PC-3 (cell line): ENCODE results near the gene CRIP2. TPM values are rescaled to one million over a fixed set of nuclear protein-coding genes. Genes with fewer than 3 reads are reported as not detected.

ENCODE experiments used
- ATAC-seq: fragments of 200-7000 bp; cut with Tn5 transposase; 2 replicates; pipeline ENCODE4 v1.9.1; 2020; ENCODE audit warnings: mild to moderate bottlenecking, moderate library complexity
- BruUV-seq: library from RNA; stranded (reverse); fragments of 400-500 nt; replicated peaks from 2 replicates; lab custom pipeline; 2021; lab: Mats Ljungman, UMichigan
- CTCF ChIA-PET: fragments of 300-600 bp; sonication (Branson Sonifier 250); formaldehyde crosslinking; loops from one replicate; lab custom pipeline; 2022; ENCODE audit warnings: antibody characterized with exemption; lab: Charles Lee
- POLR2A ChIA-PET: fragments of 300-600 bp; sonication (Branson Sonifier 250); formaldehyde crosslinking; loops from one replicate; lab custom pipeline; 2022; ENCODE audit warnings: antibody characterized with exemption; ENCODE audit not compliant: unreplicated experiment; lab: Charles Lee
- DNase-seq: peaks from one replicate; pipeline ENCODE4 v3.0.0-alpha.2; 2015
- H2AFZ ChIP-seq: fragments of 300-600 bp; sonication (generic); 2 replicates; pipeline ENCODE4 v1.6.0; 2016; ENCODE audit warnings: antibody characterized with exemption, low read length
- H3F3A ChIP-seq: fragments of 300-600 bp; sonication (generic); one replicate; pipeline ENCODE4 v1.6.0; 2017; ENCODE audit warnings: antibody characterized with exemption, low read length, control low read depth, mild to moderate bottlenecking; ENCODE audit not compliant: unreplicated experiment
- H3K27ac ChIP-seq: fragments of 300-600 bp; sonication (generic); 2 replicates; pipeline ENCODE4 v1.5.1; 2016; ENCODE audit warnings: mild to moderate bottlenecking, low read length
- H3K27me3 ChIP-seq: fragments of 300-600 bp; sonication (generic); 2 replicates; pipeline ENCODE4 v1.6.1; 2016; ENCODE audit warnings: low read length, mixed read lengths
- H3K36me3 ChIP-seq: fragments of 300-600 bp; sonication (generic); 2 replicates; pipeline ENCODE4 v1.6.1; 2016; ENCODE audit warnings: low read depth, mixed run types, low read length, mixed read lengths
- H3K4me1 ChIP-seq: fragments of 300-600 bp; sonication (generic); 2 replicates; pipeline ENCODE4 v1.5.1; 2016; ENCODE audit warnings: low read length; ENCODE audit not compliant: insufficient read depth
- H3K4me2 ChIP-seq: fragments of 300-600 bp; sonication (generic); 2 replicates; pipeline ENCODE4 v1.6.0; 2016; ENCODE audit warnings: low read length
- H3K4me3 ChIP-seq: fragments of 300-600 bp; sonication (generic); 2 replicates; pipeline ENCODE4 v1.5.1; 2016; ENCODE audit warnings: mild to moderate bottlenecking, low read length, mixed read lengths
- H3K79me2 ChIP-seq: fragments of 300-600 bp; sonication (generic); 2 replicates; pipeline ENCODE4 v1.6.1; 2017; ENCODE audit warnings: low read length, mixed read lengths
- H3K9ac ChIP-seq: fragments of 300-600 bp; sonication (generic); 2 replicates; pipeline ENCODE4 v1.6.0; 2016; ENCODE audit warnings: mild to moderate bottlenecking, low read length
- H3K9me2 ChIP-seq: fragments of 300-600 bp; sonication (generic); replicated peaks from 2 replicates; pipeline ENCODE4 v1.6.1; 2016; ENCODE audit warnings: mixed run types, low read length, mixed read lengths
- H3K9me3 ChIP-seq: fragments of 300-600 bp; sonication (generic); 2 replicates; pipeline ENCODE4 v1.6.1; 2016; ENCODE audit warnings: low read length, mixed read lengths
- H4K20me1 ChIP-seq: fragments of 300-600 bp; sonication (generic); 2 replicates; pipeline ENCODE4 v1.6.1; 2016; ENCODE audit warnings: low read length, mixed read lengths
- EZH2 ChIP-seq: fragments of 300-600 bp; sonication (generic); IDR thresholded peaks from one replicate; pipeline ENCODE4 v1.6.1; 2017; ENCODE audit warnings: antibody characterized with exemption, mild to moderate bottlenecking, low read length; ENCODE audit not compliant: unreplicated experiment
- EZH2phosphoT487 ChIP-seq: fragments of 300-600 bp; sonication (generic); IDR thresholded peaks from 2 replicates; pipeline ENCODE4 v1.6.1; 2018; ENCODE audit warnings: mild to moderate bottlenecking, antibody characterized with exemption, low read length, borderline replicate concordance
- intact Hi-C: fragments of 100-400 bp; cut with micrococcal nuclease; formaldehyde crosslinking; loops from 2 replicates; pipeline ENCODE4 v1.9.0; 2023
- total RNA-seq: library from RNA; depleted of rRNA; stranded (reverse); fragments of >200 nt; gene quantifications from 2 replicates; pipeline ENCODE4 v1.2.3, GENCODE V29; 2014
- TF ChIP-seq, protein P1 (sequence below): fragments of 300-600 bp; sonication (generic); conservative IDR thresholded peaks from 2 replicates; pipeline ENCODE4 v1.5.1; 2017; ENCODE audit warnings: antibody characterized with exemption, low read depth, mild to moderate bottlenecking, low read length

The CRIP2 gene
- total RNA-seq, 1 experiment from 2014 or later = 100 TPM

DNA sequence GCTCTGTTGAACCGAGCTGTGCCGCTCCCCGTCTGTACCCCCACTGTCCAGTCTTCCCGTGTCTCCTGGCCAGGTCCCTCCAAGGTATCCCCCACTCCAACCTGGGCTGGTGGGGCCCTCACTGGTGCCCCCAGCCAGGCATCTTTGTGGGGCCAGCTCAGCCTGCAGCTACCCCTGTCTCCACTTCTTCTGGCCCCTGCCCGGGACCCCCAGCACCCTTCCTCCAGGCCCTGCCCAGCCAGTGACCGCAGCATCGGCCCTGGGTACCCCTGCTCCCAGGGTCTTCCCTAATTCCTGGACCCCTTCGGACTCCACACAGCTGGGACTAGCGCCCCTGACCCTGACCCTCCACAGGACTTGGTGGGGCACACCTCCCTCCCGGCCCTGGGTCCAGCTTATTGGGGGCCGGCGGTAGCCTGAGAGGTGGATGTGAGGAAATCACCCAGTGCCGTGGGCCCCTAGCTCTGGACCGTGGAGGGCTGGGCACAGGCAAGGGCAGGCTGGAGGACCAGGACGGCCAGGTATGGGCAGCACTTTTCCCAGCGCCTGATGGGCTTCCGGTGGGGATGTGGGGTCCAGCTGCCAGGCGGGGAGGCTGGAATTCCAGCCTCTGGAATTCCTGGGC is 8.0 kb downstream of the CRIP2 start:
- ChIA-PET POLR2A (no interaction called here), CTCF (no interaction called here)
- no peak for TF ChIP-seq EZH2phosphoT487
- TF ChIP-seq, protein P1, sequence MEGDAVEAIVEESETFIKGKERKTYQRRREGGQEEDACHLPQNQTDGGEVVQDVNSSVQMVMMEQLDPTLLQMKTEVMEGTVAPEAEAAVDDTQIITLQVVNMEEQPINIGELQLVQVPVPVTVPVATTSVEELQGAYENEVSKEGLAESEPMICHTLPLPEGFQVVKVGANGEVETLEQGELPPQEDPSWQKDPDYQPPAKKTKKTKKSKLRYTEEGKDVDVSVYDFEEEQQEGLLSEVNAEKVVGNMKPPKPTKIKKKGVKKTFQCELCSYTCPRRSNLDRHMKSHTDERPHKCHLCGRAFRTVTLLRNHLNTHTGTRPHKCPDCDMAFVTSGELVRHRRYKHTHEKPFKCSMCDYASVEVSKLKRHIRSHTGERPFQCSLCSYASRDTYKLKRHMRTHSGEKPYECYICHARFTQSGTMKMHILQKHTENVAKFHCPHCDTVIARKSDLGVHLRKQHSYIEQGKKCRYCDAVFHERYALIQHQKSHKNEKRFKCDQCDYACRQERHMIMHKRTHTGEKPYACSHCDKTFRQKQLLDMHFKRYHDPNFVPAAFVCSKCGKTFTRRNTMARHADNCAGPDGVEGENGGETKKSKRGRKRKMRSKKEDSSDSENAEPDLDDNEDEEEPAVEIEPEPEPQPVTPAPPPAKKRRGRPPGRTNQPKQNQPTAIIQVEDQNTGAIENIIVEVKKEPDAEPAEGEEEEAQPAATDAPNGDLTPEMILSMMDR = no peak
- no peak for TF ChIP-seq EZH2
- no peaks in the 10 kb centered on the region for H3K36me3 ChIP-seq
- peak overlapping the region; percentile 99 for H3K4me2 ChIP-seq
- H3K27me3 ChIP-seq = no peaks in the 10 kb centered on the region
- H3K27ac ChIP-seq = peak overlapping the region; percentile 100
- no peaks in the 10 kb centered on the region for H4K20me1 ChIP-seq
- BruUV-seq = no TSS peak
- ATAC-seq (no peak), DNase-seq (no peak)
- H3K4me1 ChIP-seq = peaks cover 35% of the 10 kb centered on the region
- intact Hi-C loops = loop anchor here (1.0 kb wide), 1 partner anchor 8 kb away; no protein-coding TSS in a partner anchor
- no peaks in the 10 kb centered on the region for H3K9me3 ChIP-seq
- H3K4me3 ChIP-seq = peak overlapping the region; percentile 45; the same call in 1 of the 2 replicates
- H3K9ac ChIP-seq = peak overlapping the region; percentile 100
- H3F3A ChIP-seq = no peaks in the 10 kb centered on the region
- H3K9me2 ChIP-seq = no peaks in the 10 kb centered on the region
- no peaks in the 10 kb centered on the region for H3K79me2 ChIP-seq
- no peak overlapping the region for H2AFZ ChIP-seq

DNA sequence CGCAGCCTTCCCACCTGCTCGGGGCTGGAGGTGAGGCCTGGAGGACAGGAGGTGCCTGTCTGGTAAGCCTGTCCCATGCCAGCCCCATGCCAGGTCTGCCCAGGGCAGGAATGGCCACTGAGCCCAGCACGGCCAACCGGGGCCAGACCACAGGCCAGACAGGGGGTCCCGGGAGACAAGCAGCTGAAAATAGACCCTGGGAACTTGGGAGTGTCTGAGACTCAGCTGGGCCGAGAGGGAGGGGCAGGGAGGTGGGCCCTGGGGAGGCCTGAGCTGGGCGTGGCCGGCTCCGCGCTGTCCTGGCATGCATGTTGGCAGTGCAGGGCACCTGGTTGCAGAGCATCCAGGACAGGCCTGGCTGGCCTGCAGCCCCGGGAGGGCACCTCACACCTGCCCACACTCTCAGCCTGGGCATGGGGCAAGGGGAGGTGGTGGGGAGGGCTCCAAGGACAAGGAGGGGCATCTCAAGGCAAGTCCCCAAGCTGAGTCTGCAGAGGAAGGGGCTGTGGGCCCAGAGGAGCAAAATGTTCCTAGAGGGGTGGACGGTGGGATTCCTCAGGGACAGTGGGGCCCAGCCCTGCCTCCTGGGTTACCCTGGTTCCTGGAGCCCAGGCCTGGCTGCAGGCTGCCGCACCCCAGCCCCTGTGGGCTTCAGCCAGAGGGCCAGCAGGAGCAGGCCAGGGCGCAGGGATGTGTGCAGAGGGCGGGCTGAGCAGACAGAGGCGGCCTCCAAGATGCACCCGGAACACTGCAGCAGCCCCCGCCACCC is 8.9 kb downstream of the CRIP2 start:
- ChIA-PET CTCF (no interaction called here), POLR2A (no interaction called here)
- H3K4me2 ChIP-seq = no peak overlapping the region
- no peaks in the 10 kb centered on the region for H3K27me3 ChIP-seq
- H3K9me3 ChIP-seq = no peaks in the 10 kb centered on the region
- H3K4me3 ChIP-seq = no peak overlapping the region
- no peaks in the 10 kb centered on the region for H3K36me3 ChIP-seq
- H3K9ac ChIP-seq = peak overlapping the region; percentile 100
- H4K20me1 ChIP-seq = no peaks in the 10 kb centered on the region
- TF ChIP-seq, protein P1 = no peak
- TF ChIP-seq EZH2phosphoT487 = no peak
- no peak for TF ChIP-seq EZH2
- intact Hi-C loops = no loop called here
- BruUV-seq = no TSS peak
- DNase-seq (peak; percentile 18), ATAC-seq (0 out of 2 replicates have a peak, but pooled peaks have one; percentile 3)
- peaks cover 39% of the 10 kb centered on the region for H3K4me1 ChIP-seq
- no peaks in the 10 kb centered on the region for H3K79me2 ChIP-seq
- H3F3A ChIP-seq = no peaks in the 10 kb centered on the region
- no peak overlapping the region for H2AFZ ChIP-seq
- no peaks in the 10 kb centered on the region for H3K9me2 ChIP-seq
- peak overlapping the region; percentile 100 for H3K27ac ChIP-seq
